DMS 273 treated with DMSO at 0.1 percent for 48 hours (cell line): ENCODE data around the gene LFNG.

Experiments used
- DNase-seq: peaks from one replicate; lab custom pipeline; 2025; lab: John Stamatoyannopoulos, UW

The LFNG gene

GRCh38 chr7:2484868-2485267 is 34.7 kb upstream of the LFNG start:
- DNase-seq: no peak

GRCh38 chr7:2487586-2488271 is 31.8 kb upstream of the LFNG start:
- peak; percentile 43 for DNase-seq

GRCh38 chr7:2488272-2488645 is 31.3 kb upstream of the LFNG start:
- DNase-seq: no peak

GRCh38 chr7:2488681-2489080 is 30.9 kb upstream of the LFNG start:
- no peak for DNase-seq

GRCh38 chr7:2490181-2490651 is 29.4 kb upstream of the LFNG start:
- no peak for DNase-seq

- no peak for DNase-seq
Observed at GRCh38 chr7:2492038-2492437, 27.5 kb upstream of the LFNG start.

- DNase-seq: no peak
Observed at GRCh38 chr7:2493205-2494164, 26.1 kb upstream of the LFNG start.

GRCh38 chr7:2494191-2495130 is 25.1 kb upstream of the LFNG start:
- DNase-seq: no peak

GRCh38 chr7:2495418-2496299 is 23.9 kb upstream of the LFNG start:
- DNase-seq: no peak

- no peak for DNase-seq
Observed at GRCh38 chr7:2496375-2496774, 23.2 kb upstream of the LFNG start.

GRCh38 chr7:2497065-2497464 is 22.5 kb upstream of the LFNG start:
- no peak for DNase-seq

GRCh38 chr7:2497500-2498336 is 21.9 kb upstream of the LFNG start:
- peak; percentile 69 for DNase-seq

- DNase-seq: no peak
Observed at GRCh38 chr7:2498708-2499107, 20.9 kb upstream of the LFNG start.

- no peak for DNase-seq
Observed at GRCh38 chr7:2499181-2499580, 20.4 kb upstream of the LFNG start.

GRCh38 chr7:2499719-2500430 is 19.7 kb upstream of the LFNG start:
- no peak for DNase-seq

- no peak for DNase-seq
Observed at GRCh38 chr7:2500701-2501100, 18.9 kb upstream of the LFNG start.

GRCh38 chr7:2501947-2502646 is 17.5 kb upstream of the LFNG start:
- no peak for DNase-seq

GRCh38 chr7:2502647-2502966 is 17.0 kb upstream of the LFNG start:
- DNase-seq: no peak
